8988T (cell line): Measurements from ENCODE around the gene CDH22.

ENCODE experiments used
- DNase-seq: peaks from one replicate; pipeline ENCODE4 v3.0.0; 2011

The CDH22 gene

GRCh38 chr20:46160661-46161060 lies 147.6 kb downstream of the CDH22 start:
- no peak for DNase-seq

- no peak for DNase-seq
Observed at GRCh38 chr20:46159101-46159897, 149.0 kb downstream of the CDH22 start.

GRCh38 chr20:46158476-46158987 lies 149.8 kb downstream of the CDH22 start:
- no peak for DNase-seq

GRCh38 chr20:46157625-46158024 lies 150.7 kb downstream of the CDH22 start:
- no peak for DNase-seq

- no peak for DNase-seq
Observed at GRCh38 chr20:46157076-46157592, 151.2 kb downstream of the CDH22 start.

GRCh38 chr20:46156065-46156464 lies 152.2 kb downstream of the CDH22 start:
- no peak for DNase-seq

- DNase-seq, result no peak
Observed at GRCh38 chr20:46154796-46155195, 153.5 kb downstream of the CDH22 start.

- DNase-seq, result no peak
Observed at GRCh38 chr20:46154305-46154704, 154.0 kb downstream of the CDH22 start.

GRCh38 chr20:46152824-46153586 lies 155.3 kb downstream of the CDH22 start:
- no peak for DNase-seq

GRCh38 chr20:46151936-46152335 lies 156.4 kb downstream of the CDH22 start:
- peak; percentile 78 for DNase-seq

- DNase-seq, result no peak
Observed at GRCh38 chr20:46150943-46151342, 157.4 kb downstream of the CDH22 start.

- DNase-seq, result no peak
Observed at GRCh38 chr20:46148313-46149208, 159.7 kb downstream of the CDH22 start.

GRCh38 chr20:46145713-46146112 lies 162.6 kb downstream of the CDH22 start:
- no peak for DNase-seq

- no peak for DNase-seq
Observed at GRCh38 chr20:46144432-46145025, 163.8 kb downstream of the CDH22 start.

- no peak for DNase-seq
Observed at GRCh38 chr20:46142124-46142523, 166.2 kb downstream of the CDH22 start.

- DNase-seq, result no peak
Observed at GRCh38 chr20:46139908-46140482, 168.3 kb downstream of the CDH22 start.

GRCh38 chr20:46139266-46139889 lies 168.9 kb downstream of the CDH22 start:
- DNase-seq, result no peak

- no peak for DNase-seq
Observed at GRCh38 chr20:46137816-46138215, 170.5 kb downstream of the CDH22 start.

GRCh38 chr20:46135856-46136633 lies 172.3 kb downstream of the CDH22 start:
- no peak for DNase-seq

GRCh38 chr20:46134716-46135115 lies 173.6 kb downstream of the CDH22 start:
- no peak for DNase-seq
